ENCODE data around the gene AHI1. TPM values are rescaled to one million over a fixed set of nuclear protein-coding genes. Genes with fewer than 3 reads are reported as not detected.

The AHI1 gene
- total RNA-seq, 2 experiments from 2014 or later, result 21.4 to 33.9 TPM

DNA sequence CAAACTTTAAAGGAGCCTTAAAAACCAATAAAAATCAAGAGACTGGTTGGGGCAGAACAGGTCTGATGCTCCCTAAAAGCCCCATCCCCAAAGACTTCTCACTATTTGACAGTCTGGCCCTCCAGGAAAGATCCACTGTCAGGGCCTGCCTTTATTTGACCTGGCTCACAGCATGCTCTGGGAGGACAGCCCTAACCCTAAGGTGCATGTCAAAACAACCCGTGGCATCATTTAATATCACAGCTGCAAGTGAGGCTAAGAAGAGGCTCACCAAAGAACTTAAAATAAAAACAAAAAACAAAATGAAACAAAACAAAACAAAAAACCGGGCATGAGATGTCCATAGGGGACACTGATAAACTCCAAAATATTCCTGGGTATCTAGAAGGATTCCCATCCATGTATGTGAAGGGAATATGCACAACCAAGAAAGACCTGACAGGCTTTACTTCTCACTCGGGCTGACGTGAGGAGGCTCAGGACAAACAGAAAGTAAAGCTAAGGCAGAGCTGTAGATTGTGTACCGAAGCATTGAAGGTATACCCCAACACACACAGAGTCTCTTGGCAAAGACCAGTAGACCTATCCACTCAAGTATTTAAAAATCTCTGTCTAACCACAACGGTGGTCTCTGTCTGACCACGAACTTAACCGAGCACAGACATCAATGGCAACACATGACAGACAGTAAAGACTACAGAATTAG lies 57.3 kb downstream of the AHI1 start:
- POLR2A ChIA-PET, result interaction anchor here (1.0 to 1.1 kb wide), 2 partner anchors 23 to 337 kb away, joined by 3 to 4 read pairs; no protein-coding TSS in a partner anchor
- Histone ChIP-seq H3K9me3 (ENCODE audit: low read length) (no peaks in the 10 kb centered on the region), H3K27ac (ENCODE audit: low read depth, low read length, poor library complexity, severe bottlenecking) (no peak overlapping the region), H3K79me2 (ENCODE audit: insufficient read depth, low read depth, low read length) (no peaks in the 10 kb centered on the region), H2AFZ (ENCODE audit: low read length) (peak overlapping the region; percentile 52), H3K4me3 (ENCODE audit: low read depth, low read length, poor library complexity, severe bottlenecking) (peak overlapping the region; percentile 32), H4K20me1 (ENCODE audit: insufficient read depth, low read length) (no peaks in the 10 kb centered on the region), H3K4me2 (ENCODE audit: low read length) (peak overlapping the region; percentile 58), H3K4me1 (ENCODE audit: insufficient read depth, low read length, poor library complexity, severe bottlenecking) (peaks cover 22% of the 10 kb centered on the region), H3K36me3 (ENCODE audit: insufficient read depth, low read length) (peaks cover 3% of the 10 kb centered on the region; the same call in 1 of the 2 replicates), H3K9me2 (ENCODE audit: insufficient read depth, low read length) (no peaks in the 10 kb centered on the region)
- intact Hi-C loops (cut with micrococcal nuclease; ENCODE audit: unreplicated experiment), result no loop called here
- TF ChIP-seq CTCF (conservative IDR thresholded peaks at IDR 0.05; ENCODE audit: low read length) (no peak), EZH2phosphoT487 (IDR thresholded peaks at IDR 0.05; ENCODE audit: borderline replicate concordance, low read depth, low read length) (no peak)
- CTCF ChIA-PET (ENCODE audit: unreplicated experiment), result no interaction called here
- BruUV-seq (replicated peaks), result no TSS peak
- peak; percentile 13 for DNase-seq (ENCODE audit: low spot score)

DNA sequence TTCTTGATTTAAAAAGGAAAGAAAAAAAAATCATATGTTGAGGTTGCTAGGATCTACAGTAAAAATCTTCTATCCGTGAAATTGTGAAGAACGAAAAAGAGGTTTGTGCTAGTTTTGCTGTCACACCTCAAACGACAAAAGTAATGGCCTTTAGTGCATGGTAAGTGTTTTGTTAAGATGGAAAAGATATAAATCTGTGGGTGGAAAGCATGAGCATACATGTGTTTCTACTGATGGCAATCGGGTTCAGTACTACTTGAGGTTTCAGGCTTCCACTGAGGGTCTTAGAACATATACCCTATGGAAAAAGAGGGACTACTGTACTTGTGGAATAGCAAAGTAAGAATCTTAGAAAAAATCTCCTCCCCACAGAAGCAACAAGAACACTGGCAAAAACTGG lies 58.0 kb downstream of the AHI1 start:
- POLR2A ChIA-PET, result interaction anchor here (0.7 to 1.1 kb wide), 3 partner anchors 19 to 337 kb away, joined by 4 read pairs; no protein-coding TSS in a partner anchor
- Histone ChIP-seq H4K20me1 (ENCODE audit: insufficient read depth, low read length) (no peaks in the 10 kb centered on the region), H3K4me1 (ENCODE audit: insufficient read depth, low read length, poor library complexity, severe bottlenecking) (peaks cover 22% of the 10 kb centered on the region), H3K4me2 (ENCODE audit: low read length) (peak overlapping the region; percentile 58), H2AFZ (ENCODE audit: low read length) (peak overlapping the region; percentile 52; the same call in 1 of the 2 replicates), H3K79me2 (ENCODE audit: insufficient read depth, low read depth, low read length) (no peaks in the 10 kb centered on the region), H3K4me3 (ENCODE audit: low read depth, low read length, poor library complexity, severe bottlenecking) (no peak overlapping the region), H3K9me2 (ENCODE audit: insufficient read depth, low read length) (no peaks in the 10 kb centered on the region), H3K9me3 (ENCODE audit: low read length) (no peaks in the 10 kb centered on the region; the same call in 1 of the 2 replicates), H3K27ac (ENCODE audit: low read depth, low read length, poor library complexity, severe bottlenecking) (no peak overlapping the region), H3K36me3 (ENCODE audit: insufficient read depth, low read length) (peaks cover 9% of the 10 kb centered on the region)
- no peak for DNase-seq (ENCODE audit: low spot score)
- intact Hi-C loops (cut with micrococcal nuclease; ENCODE audit: unreplicated experiment), result loop anchor here (1.0 to 10.0 kb wide), 3 partner anchors 294 to 1265 kb away; no protein-coding TSS in a partner anchor
- no peak for TF ChIP-seq EZH2phosphoT487 (IDR thresholded peaks at IDR 0.05; ENCODE audit: borderline replicate concordance, low read depth, low read length)
- no peak for TF ChIP-seq CTCF (conservative IDR thresholded peaks at IDR 0.05; ENCODE audit: low read length)
- BruUV-seq (replicated peaks), result no TSS peak
- CTCF ChIA-PET (ENCODE audit: unreplicated experiment), result no interaction called here
